A172 (cell line): ENCODE results near the gene RALBP1. TPM values are rescaled to one million over a fixed set of nuclear protein-coding genes. Genes with fewer than 3 reads are reported as not detected.

Experiments used
- total RNA-seq: library from RNA; depleted of rRNA; stranded (reverse); fragments of >200 nt; shearing (Covaris generic); gene quantifications from 2 replicates; pipeline ENCODE4 v1.2.3, GENCODE V29; 2014; rRNA removed

Gene RALBP1
- total RNA-seq, 1 experiment from 2014 or later: 79.5 TPM

Other genes with a start within 250 kb of the RALBP1 start
- 92.5 and 97.5 TPM in 2 replicates for gene TWSG1, start 140.7 kb upstream of the RALBP1 start, total RNA-seq
- 107 and 125 TPM in 2 replicates for gene PPP4R1, start 139.0 kb downstream of the RALBP1 start, total RNA-seq
- gene RAB31, start 232.8 kb downstream of the RALBP1 start, total RNA-seq: 19.6 and 27.9 TPM in 2 replicates